LoVo (cell line): ENCODE results near the gene YWHAG.
"Not testable (repeated sequence)": the region's sequence is repeated elsewhere in the genome, so short reads cannot be mapped to it uniquely, and the experiment has no call there.

Source experiments
- DNase-seq: peaks from one replicate; pipeline ENCODE4 v3.0.0-alpha.2; 2016; ENCODE audit warnings: low spot score

YWHAG gene

DNA sequence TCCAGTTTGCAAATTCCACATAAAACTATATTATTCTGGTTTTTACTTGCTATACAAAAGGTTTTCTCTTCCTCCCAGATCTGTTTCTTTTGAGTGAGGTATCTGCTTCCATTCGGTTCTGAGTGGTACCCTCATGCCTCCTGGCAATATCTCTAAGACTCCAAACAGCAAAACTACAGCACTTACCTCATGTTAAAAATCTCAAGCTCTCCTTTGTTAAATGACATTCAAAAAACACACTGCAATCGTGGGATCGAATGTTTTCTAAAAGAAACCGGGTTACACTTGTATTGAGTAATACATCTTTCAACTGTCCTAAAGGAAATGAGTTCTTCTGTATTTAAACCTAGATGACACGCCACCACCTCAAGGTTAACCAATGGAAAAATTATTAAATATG, 11.1 kb downstream of the YWHAG start:
- DNase-seq = no peak

- no peak for DNase-seq
Observed at GRCh38 chr7:76346778-76347177, 12.0 kb downstream of the YWHAG start.

DNA sequence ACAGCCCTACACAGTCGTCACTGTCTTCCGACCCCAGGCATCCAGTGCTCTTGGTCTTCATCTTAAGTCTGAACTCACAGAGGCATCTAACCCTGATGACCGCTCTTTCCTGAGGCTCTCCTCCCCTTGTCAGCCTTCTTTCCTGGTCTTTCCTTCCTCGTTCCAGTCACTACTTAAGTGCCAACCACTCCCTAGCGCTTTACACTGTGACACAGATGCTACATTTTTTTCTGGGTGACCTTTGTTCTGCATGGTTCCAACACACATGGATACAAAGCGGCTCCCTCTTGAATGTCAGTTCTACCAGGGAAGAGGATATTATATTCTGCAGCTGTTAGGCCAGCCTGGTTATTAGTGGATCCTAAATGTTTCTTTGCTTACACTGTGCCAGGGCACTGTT, 12.7 kb downstream of the YWHAG start:
- peak; percentile 80 for DNase-seq

GRCh38 chr7:76343931-76344321, 14.9 kb downstream of the YWHAG start:
- DNase-seq = no peak

DNA sequence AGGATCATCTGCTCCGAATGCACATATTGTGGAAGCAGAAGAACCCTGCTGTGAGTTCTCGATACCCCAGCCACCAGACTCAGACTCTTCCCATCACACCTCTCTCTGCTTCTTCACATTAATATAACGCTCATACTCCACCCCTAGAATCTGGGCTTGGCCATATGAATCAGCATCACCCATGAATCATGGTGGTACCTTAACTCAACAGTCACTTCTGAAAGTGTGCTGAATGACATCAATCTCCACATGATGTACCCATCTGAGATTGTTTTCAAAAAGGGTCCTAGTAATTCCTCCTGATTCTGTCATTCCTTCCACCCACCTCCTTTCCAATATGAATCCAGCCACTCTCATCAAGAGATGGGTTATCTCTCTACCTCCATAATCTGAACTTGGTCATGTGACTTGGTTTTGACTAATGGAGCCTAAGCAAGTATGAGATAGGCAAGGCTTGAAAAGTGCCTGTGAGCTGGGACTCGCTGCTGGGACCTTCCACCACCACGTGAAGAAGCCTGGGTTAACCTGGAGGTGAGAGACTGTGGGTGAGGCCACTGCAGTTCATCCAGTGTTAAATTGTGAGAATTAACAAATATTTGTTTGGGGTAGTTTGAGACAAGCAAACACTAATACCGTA, 15.4 kb downstream of the YWHAG start:
- DNase-seq = no peak

- no peak for DNase-seq
Observed at GRCh38 chr7:76342222-76342621, 16.6 kb downstream of the YWHAG start.

DNA sequence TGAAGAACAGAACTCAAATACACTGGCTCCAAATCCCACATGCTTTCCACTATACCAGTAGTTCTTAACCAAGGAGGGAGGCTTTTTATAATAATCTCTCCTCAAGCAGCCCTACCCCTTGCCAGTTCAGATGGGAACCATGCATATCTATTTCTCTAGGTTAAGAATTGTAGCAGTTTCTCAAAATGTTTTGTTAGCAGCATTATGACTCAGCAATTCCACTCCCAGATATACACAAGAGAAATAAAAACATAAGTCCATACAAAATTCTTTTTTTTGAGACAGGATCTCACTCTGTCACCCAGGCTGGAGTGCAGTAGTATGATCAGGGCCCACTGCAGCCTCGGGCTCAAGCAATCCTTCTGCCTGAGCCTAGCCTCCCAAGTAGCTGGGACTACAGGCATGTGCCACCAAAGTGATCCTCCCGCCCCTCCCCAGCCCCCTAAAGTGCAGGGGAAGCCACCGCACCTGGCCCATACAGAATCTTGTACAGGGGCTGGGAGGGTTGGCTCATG, 18.1 kb downstream of the YWHAG start:
- no peak for DNase-seq

GRCh38 chr7:76338298-76339084, 20.3 kb downstream of the YWHAG start:
- peak; percentile 49 for DNase-seq

DNA sequence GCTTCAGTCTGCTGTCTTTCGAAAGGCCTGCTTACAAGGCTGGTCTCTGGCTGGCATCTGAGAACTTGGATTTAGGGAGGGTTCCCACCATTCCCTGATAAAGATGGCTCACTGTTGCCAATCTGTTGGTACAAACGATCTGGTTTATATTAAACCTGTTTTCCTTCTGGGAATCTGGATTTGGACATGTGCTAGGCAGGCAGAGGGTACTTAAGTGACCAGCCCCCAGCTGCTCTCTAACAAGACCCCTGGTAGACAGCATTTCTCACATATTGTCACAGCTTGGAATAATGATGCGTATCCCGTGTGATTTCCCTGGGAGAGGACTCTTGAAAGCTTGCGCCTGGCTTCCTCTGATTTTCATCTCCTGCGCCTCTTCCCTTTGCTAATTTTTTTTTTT, 21.6 kb downstream of the YWHAG start:
- no peak for DNase-seq

- no peak for DNase-seq
Observed at GRCh38 chr7:76336094-76336493, 22.7 kb downstream of the YWHAG start.

DNA sequence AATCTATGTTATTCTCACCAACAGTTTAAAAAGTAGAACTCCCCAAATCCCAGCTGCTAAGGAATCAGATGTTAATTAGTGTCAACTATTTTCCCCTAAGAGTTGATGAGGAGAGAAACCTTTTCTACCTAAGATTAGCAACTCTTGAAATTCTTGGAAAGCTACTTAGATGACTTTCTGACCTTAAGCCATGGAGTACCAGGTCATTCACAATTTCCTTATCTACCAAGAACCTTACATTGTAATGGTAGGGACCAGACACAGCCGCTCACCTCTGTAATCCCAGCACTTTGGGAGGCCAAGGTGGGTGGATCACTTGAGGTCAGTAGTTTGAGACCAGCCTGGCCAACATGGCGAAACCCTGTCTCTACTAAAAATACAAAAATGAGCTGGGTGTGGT, 23.4 kb downstream of the YWHAG start:
- not testable (repeated sequence) for DNase-seq

DNA sequence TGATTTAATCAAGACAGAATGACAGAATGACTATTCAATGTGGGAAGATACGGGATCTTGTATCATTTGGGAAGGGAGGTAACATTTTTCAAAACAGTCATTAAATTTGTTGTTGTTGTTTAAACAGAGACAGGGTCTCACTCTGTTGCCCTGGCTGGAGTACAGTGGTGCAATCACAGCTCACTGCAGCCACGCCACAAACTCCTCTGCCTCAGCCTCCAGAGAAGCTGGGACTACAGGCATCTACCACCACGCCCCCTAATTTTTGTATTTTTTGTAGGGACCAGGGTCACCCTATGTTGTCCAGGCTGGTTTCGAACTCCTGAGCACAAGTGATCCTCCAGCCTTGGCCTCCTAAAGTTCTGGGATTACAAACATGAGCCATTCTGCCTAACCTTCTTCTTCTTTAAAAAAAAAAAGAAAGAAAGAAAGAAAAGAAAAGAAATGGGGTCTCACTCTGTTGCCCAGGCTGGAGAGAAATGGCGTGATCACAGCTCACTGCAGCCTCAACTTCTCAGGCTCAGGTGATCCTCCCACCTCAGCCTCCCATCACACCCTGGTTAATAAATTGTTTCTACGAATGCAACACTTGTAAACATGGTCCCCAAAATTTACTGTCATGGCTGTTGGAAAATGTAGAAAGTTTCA, 24.3 kb downstream of the YWHAG start:
- no peak for DNase-seq

- DNase-seq = no peak
Observed at GRCh38 chr7:76333511-76334101, 25.2 kb downstream of the YWHAG start.

DNA sequence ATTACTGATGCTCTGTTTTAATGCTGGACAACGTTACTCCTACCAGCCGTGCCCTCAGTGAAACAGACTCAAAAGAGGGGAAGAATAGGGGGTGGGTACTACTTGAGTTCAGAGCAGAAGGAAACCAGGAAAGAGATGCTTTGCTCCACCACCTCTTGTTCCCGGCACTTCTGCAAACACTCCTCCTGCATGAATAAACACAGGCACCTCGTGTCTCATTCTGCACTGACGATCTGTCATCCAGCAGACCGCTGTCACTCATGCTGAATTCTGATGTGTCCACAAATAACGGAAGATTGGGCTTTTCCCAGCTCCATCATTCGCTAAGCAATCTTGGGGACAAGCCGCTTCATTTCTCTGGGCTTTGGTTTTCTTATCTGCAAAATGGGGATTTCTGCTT, 26.7 kb downstream of the YWHAG start:
- DNase-seq = no peak

- DNase-seq = no peak
Observed at GRCh38 chr7:76330673-76331072, 28.1 kb downstream of the YWHAG start.

GRCh38 chr7:76330261-76330660, 28.5 kb downstream of the YWHAG start:
- no peak for DNase-seq

- no peak for DNase-seq
Observed at GRCh38 chr7:76329479-76329878, 29.3 kb downstream of the YWHAG start.

- DNase-seq = no peak
Observed at GRCh38 chr7:76328389-76328788, 30.4 kb downstream of the YWHAG start.

DNA sequence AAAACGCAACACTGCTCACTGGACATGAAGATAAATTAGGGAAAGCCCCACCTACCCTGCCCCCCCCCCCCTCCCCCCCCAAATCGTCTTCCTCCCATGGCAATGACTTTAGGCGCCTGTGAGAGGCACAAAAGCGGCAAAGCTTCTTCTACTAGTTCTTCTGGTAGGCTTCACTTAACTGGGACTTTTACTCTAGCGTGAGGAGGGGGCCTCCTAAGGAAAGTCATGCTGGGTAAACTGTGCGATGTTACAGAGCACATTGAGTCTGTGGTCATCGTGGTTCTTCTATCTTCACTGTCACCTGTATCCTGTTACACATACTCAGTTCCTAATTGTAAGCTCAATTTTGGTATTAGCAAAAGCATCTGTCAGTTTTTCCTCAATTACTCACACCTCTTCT, 31.2 kb downstream of the YWHAG start:
- no peak for DNase-seq

DNA sequence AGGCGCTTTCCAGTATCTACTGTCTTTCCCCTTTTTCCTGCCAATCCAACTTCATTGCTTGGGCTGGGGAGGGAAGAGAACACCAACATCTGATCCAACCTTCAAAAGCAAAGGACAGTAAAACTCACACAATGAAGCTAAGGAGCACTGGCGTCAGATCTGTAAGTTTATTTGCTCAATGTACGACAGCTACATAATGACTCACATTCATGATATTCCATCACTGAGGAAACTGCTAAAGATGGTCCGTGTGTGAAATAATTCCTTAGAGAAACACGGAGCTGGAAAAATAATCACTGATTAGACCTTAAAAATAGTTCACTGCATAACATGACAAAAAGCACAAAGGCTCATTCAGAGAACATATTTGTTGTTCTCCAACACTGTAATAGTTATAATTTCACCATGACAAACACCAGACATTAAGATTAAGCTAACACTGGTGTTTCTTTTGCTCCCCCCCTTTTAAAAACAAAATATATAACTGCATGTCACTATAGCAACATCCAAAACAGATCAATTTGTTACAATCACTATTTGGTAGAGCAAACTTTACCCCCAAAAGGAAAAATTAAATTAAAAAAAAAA, 32.1 kb downstream of the YWHAG start:
- no peak for DNase-seq

GRCh38 chr7:76325811-76326210, 33.0 kb downstream of the YWHAG start:
- DNase-seq = no peak

GRCh38 chr7:76325092-76325491, 33.7 kb downstream of the YWHAG start:
- no peak for DNase-seq
